Heart left ventricle (tissue), 16 donors: ENCODE measurements around the gene KCND1. TPM values are rescaled to one million over a fixed set of nuclear protein-coding genes. Genes with fewer than 3 reads are reported as not detected.

Source experiments
- ATAC-seq, 4 donors: fragments of 200-7000 bp; cut with Tn5 transposase; one replicate each; pipeline ENCODE4 v1.9.1; 2020 to 2022; ENCODE audit warnings: moderate library complexity in 4 of 4, mild to moderate bottlenecking in 3 of 4, moderate number of reproducible peaks in 1 of 4
- DNase-seq, 5 donors: peaks; one replicate each; pipeline ENCODE4 v3.0.0-alpha.2; 2020
- H3K27ac ChIP-seq, 12 donors: fragments of 200-600 bp; sonication (generic) in 4 of 12; one replicate each; pipeline versions ENCODE4 v1.5.0 to v1.8.0; 2016 to 2022; ENCODE audit warnings: mild to moderate bottlenecking in 2 of 12
- H3K27me3 ChIP-seq, 9 donors: fragments of 200-600 bp; sonication (generic) in 2 of 9; one replicate each; pipeline versions ENCODE4 v1.5.1 to v1.8.0; 2016 to 2022; ENCODE audit warnings: mild to moderate bottlenecking in 3 of 9
- H3K36me3 ChIP-seq, 9 donors: fragments of 200-600 bp; sonication (generic) in 2 of 9; one replicate each; pipeline versions ENCODE4 v1.5.0 to v1.8.0; 2018 to 2022; ENCODE audit warnings: mild to moderate bottlenecking in 2 of 9
- H3K4me1 ChIP-seq, 12 donors: fragments of 200-600 bp; sonication (generic) in 4 of 12; one replicate each; pipeline versions ENCODE4 v1.5.0 to v1.8.0; 2016 to 2022; ENCODE audit warnings: mild to moderate bottlenecking in 3 of 12
- H3K4me3 ChIP-seq, 12 donors: fragments of 200-600 bp; sonication (generic) in 4 of 12; one replicate each; pipeline versions ENCODE4 v1.5.0 to v1.8.0; 2017 to 2022; ENCODE audit warnings: mild to moderate bottlenecking in 9 of 12, moderate library complexity in 4 of 12
- H3K9me3 ChIP-seq, 12 donors: fragments of 200-600 bp; sonication (generic) in 4 of 12; one replicate each; pipeline versions ENCODE4 v1.5.0 to v1.8.0; 2016 to 2022; ENCODE audit warnings: mild to moderate bottlenecking in 1 of 12
- CTCF ChIP-seq, 12 donors: fragments of 200-600 bp; sonication (generic) in 4 of 12; IDR thresholded peaks; one replicate each; pipeline versions ENCODE4 v1.5.0 to v1.8.0; 2018 to 2022; ENCODE audit warnings: antibody characterized with exemption in 12 of 12, mild to moderate bottlenecking in 5 of 12
- POLR2A ChIP-seq, 2 donors: fragments of 450-650 bp; IDR thresholded peaks; one replicate each; pipeline ENCODE4 v1.6.1; 2017; ENCODE audit warnings: antibody characterized with exemption in 2 of 2, mild to moderate bottlenecking in 2 of 2, moderate library complexity in 2 of 2
- WGBS, 4 donors: extraction: QIAGEN DNeasy Blood & Tissue Kit in 2 of 4; methylation state at CpG; one replicate each; pipeline versions ENCODE4 v1.1.5 to v1.1.7; 2013 to 2018; 5-methylcytosine and 5-hydroxymethylcytosine counted together
- intact Hi-C, 10 donors: fragments of 100-400 bp; cut with DNase I; formaldehyde crosslinking; loops; one replicate each; pipeline versions ENCODE4 v1.11.1 to v1.14.2; 2022
- polyA plus RNA-seq, 2 donors: library from polyadenylated mRNA; stranded (reverse); fragments of 200-250 nt; gene quantifications; one replicate each; pipeline ENCODE4 v1.2.3, GENCODE V29; 2013
- total RNA-seq, 9 donors: library from RNA; depleted of rRNA in 2 of 9; stranded (reverse); fragments of >200 nt in 2 of 9; fragmentation: NEBNext Ultra II Directional in 3 of 9; extraction: Animal tissue kit (Norgen Biotek cat#: 25700) in 3 of 9; gene quantifications; one replicate each; pipeline versions ENCODE4 v1.1.0 to v1.2.4, GENCODE V29; 2016 to 2023
- donor health status: ischemic (EF 13 %, LVEDD 7.1; RV severe dilation, severe dysfunction).
- donor health status: healthy with polysubstance abuse.
- donor health status: DM: no; HTN: yes; CAD: no.
- donor health status: DM: no; HTN: no; CAD: no.
- donor health status: ischemic (EF 25% LVEDD 6.9; RV normal size, moderate dysfunction).
- donor health status: ischemic (EF 25% LVEDD 5.7; RV mildly dilated, moderate dysfunction).
- donor health status: healthy.
- donor health status: DM: yes; HTN: yes; CAD: no.
- donor health status: ischemic (EF 35%, LVEDD 5.7; RV mildly dilated, moderate dysfunction).
- donor health status: nonischemic (EF 11% LVEDD 7.7; RV severe dilation, severe dysfunction).
- donor health status: DM: yes; HTN: yes; CAD: no.
- donor health status: PGD.
- donor health status: ischemic (EF 29% LVEDD 5.4; RV normal size, mild dysfunction).
- donor health status: nonischemic (EF 23%, LVEDD 6.1; RV moderate dilation, normal function).

KCND1 gene
- total and polyA plus RNA-seq, 11 donors = 0.09 to 1.5 (median 0.29) TPM

- ATAC-seq = no peak
- 86 to 93% (median 90%) methylated on average over 8 of the region's 8 CpGs for WGBS, 4 donors
These were observed 35.1 kb downstream of the KCND1 start for GRCh38 chrX:48936429-48937053.

GRCh38 chrX:48935301-48935670 lies 36.4 kb downstream of the KCND1 start:
- H3K27me3 ChIP-seq = no peaks in the 10 kb centered on the region
- DNase-seq (no peak), ATAC-seq (no peak)
- no peak for TF ChIP-seq CTCF (IDR thresholded peaks at IDR 0.05)
- TF ChIP-seq POLR2A (IDR thresholded peaks at IDR 0.05) = no peak
- peak overlapping the region in 1 of 12 donors; percentile 42 for H3K27ac ChIP-seq
- no peak overlapping the region for H3K4me3 ChIP-seq
- 71 to 100% (median 89%) methylated on average over 1 of the region's 1 CpG for WGBS, 4 donors
- peaks cover 0 to 49% (median 25%) of the 10 kb centered on the region in 9 donors for H3K36me3 ChIP-seq
- H3K9me3 ChIP-seq = peaks cover 0 to 8% (median 0%) of the 10 kb centered on the region in 12 donors
- H3K4me1 ChIP-seq = peaks cover 0 to 56% (median 6%) of the 10 kb centered on the region in 12 donors
- intact Hi-C loops = no loop called here

More at GRCh38 chrX:48936429-48937053, 35.1 kb downstream of the KCND1 start:
- H3K36me3 ChIP-seq = peaks cover 0 to 40% (median 16%) of the 10 kb centered on the region in 9 donors
- peaks cover 0 to 69% (median 8%) of the 10 kb centered on the region in 12 donors for H3K4me1 ChIP-seq
- no peak for DNase-seq
- intact Hi-C loops = no loop called here
- peak overlapping the region in 5 of 12 donors; percentile 3 to 82 (median 30) for H3K27ac ChIP-seq
- no peak for TF ChIP-seq CTCF (IDR thresholded peaks at IDR 0.05)
- TF ChIP-seq POLR2A (IDR thresholded peaks at IDR 0.05) = no peak
- no peaks in the 10 kb centered on the region for H3K27me3 ChIP-seq
- no peak overlapping the region for H3K4me3 ChIP-seq
- H3K9me3 ChIP-seq = peaks cover 0 to 8% (median 0%) of the 10 kb centered on the region in 12 donors

DNA sequence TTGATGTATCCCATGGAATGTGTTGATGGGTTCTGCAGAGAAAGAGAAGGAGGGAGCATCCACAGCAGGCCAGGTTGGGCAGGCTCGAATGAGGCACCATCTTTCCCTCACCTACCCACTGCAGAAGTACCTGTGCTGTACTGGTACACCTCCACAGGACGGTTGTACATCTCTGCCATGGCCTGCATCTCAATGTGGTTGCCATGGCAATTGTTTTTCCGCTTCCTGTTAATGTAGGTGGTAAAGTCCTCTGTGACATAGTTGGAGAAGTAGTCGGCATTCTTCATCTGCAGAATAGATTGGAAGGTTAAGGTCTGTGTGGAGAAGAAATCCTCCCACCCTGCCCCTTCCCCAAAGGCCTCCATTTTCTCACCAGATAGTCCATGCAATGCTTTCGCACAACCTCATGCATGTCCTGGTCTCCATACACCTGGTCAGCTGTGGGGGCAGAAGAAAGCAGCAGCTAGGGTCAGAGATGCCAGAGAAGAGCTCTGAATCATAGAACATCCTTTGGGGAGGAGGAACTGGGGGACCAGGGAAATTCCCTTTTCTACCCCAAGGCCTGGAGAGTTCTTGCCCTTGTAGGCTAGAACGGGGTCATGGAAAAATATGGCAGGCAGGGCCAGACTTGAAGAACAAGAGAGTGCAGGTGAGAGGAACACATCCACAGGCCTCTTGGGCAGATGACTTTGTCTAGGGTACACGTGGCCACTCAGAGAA lies 36.9 kb downstream of the KCND1 start:
- DNase-seq (no peak), ATAC-seq (no peak)
- no peak for TF ChIP-seq CTCF (IDR thresholded peaks at IDR 0.05)
- TF ChIP-seq POLR2A (IDR thresholded peaks at IDR 0.05) = no peak
- H3K36me3 ChIP-seq = peaks cover 0 to 55% (median 31%) of the 10 kb centered on the region in 9 donors
- 63 to 83% (median 76%) methylated on average over 7 of the region's 7 CpGs for WGBS, 4 donors
- no peaks in the 10 kb centered on the region for H3K27me3 ChIP-seq
- H3K9me3 ChIP-seq = peaks cover 0 to 8% (median 0%) of the 10 kb centered on the region in 12 donors
- intact Hi-C loops = no loop called here
- no peak overlapping the region for H3K4me3 ChIP-seq
- H3K27ac ChIP-seq = peak overlapping the region in 1 of 12 donors; percentile 42
- peaks cover 0 to 52% (median 6%) of the 10 kb centered on the region in 12 donors for H3K4me1 ChIP-seq

DNA sequence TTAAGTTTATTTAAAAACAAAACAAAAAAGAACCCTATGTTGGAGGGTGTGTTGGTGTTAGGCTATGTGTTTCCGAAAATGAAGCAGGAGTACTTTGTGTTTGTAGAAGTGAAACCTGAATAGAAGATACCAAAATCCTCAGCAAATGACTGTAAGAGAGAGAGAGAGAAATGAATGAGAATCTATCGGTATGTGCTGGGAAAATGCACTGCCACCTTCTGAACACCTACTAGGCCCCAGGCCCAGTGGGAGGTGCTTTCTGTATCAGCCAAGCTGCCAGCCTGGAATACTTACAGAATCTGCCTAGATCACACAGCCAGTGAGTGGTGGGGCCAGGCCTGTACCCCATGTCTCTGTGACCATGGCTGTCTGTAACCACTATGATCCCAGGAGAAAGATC lies 37.9 kb downstream of the KCND1 start:
- ATAC-seq (no peak), DNase-seq (no peak)
- no peak overlapping the region for H3K27ac ChIP-seq
- no peak for TF ChIP-seq POLR2A (IDR thresholded peaks at IDR 0.05)
- no peak for TF ChIP-seq CTCF (IDR thresholded peaks at IDR 0.05)
- H3K36me3 ChIP-seq = peaks cover 0 to 61% (median 36%) of the 10 kb centered on the region in 9 donors
- intact Hi-C loops = no loop called here
- H3K4me1 ChIP-seq = peaks cover 0 to 42% (median 6%) of the 10 kb centered on the region in 12 donors
- H3K4me3 ChIP-seq = no peak overlapping the region
- 82 to 93% (median 87%) methylated on average over 2 of the region's 2 CpGs for WGBS, 4 donors
- H3K9me3 ChIP-seq = peaks cover 0 to 8% (median 0%) of the 10 kb centered on the region in 12 donors
- no peaks in the 10 kb centered on the region for H3K27me3 ChIP-seq
